CD4-positive, alpha-beta T cell treated with Interleukin-15 for 1 hour (primary cell): ENCODE measurements around the gene POC1A.

Source experiments
- DNase-seq: peaks from one replicate; pipeline ENCODE4 v3.0.0-alpha.2; 2020

The POC1A gene

DNA sequence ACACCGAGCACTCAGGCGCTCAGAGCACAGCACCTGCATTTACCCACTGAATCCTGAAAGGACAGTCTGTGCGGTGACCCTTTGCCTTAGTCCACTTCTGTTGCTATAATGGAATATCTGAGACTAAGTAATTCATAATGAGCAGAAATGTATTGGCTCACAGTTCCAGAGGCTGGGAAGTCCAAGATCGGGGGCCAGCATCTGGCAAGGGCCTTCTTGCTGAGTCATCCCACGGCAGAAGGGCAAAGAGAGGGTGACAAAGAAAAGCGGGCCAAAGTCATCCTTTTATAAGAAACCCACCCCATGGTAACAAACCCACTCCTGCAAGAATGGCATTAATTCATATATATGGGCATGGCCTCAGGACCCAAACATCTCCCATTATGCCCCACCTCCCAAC, 27.7 kb downstream of the POC1A start:
- no peak for DNase-seq

DNA sequence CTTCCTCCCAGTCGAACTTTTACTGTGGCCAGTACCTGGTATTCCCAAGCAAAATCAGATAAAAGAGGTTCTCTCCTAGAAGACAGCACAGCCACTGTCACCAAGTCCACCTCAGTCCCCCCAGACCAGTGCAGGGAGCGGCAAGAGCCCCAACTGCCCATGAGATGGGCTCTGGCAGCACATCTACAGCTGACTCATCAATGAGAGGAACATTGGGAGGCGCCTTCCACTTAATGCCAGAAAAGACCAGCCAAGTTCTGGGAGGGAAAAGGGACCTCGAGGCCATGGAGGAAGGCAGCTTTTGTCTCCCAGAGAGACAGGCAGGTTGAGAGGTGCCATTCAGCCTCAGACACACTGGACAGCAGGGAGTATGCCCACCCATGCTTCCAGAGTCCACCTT, 28.2 kb downstream of the POC1A start:
- DNase-seq = no peak

DNA sequence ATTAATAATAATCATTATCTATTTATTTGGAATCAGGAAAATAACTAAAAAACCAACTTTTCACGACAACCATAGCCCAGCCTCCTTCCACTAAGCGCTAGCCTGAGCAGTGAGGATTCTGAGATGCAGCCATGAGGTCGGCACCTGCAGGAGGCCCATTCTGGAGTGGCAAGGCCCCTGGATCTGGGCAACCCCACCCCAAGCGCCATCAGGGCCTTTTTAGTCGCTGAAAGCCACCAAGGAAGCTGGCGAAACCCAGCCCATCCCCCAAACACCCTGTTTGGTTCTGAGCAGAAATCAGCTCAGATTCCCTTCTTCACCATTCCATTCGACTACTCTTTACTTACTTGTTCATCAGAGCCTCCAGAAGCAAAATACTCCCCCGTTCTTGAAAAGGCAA, 29.5 kb downstream of the POC1A start:
- no peak for DNase-seq

DNA sequence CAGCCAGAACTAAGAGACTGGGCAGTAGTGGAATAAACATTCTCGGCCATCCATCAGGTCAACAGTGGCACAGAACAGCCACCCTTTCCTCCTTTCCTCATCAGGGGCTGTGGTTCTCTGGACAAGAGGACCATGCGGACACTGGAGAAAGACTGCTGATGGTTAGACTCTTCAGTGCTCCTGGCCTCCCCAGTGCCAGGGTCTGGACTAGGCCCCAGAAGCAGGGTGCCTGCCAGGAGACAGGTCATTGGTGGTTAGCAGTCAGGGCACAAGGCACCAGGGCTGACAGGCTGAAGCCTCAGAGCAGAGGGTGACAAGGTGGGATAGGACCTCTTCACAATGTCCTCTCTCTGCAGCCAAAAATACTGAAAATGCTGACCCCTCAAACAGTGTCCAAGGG, 30.1 kb downstream of the POC1A start:
- DNase-seq = no peak

DNA sequence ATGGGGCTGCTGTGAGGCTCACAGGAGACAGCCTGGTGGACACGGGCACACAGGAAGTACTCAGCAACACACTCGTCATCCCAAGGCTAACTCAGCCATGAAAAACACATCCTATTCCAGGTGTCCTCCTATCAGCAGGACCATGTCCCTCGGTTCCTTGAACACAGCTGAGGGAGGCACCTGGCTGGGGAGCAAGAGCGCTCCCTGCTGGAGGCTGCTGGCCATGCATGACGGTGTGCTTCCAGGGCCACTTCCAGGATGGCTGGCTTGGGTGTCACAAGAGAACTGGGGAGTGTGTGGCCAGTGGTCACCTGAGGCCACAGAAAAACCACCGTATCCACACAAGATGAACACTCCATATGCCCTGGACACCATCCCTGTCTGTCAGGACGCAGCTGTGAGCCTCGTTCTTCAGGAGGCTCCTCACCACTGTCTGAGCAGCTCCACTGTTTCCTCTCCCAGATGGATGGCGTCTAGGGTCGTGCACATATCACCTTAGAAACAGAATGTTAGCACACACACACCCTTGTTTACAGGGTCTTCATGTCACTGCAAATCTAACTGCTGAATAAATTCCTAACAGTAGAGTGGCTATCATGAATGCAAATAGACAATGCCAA, 31.0 kb downstream of the POC1A start:
- peak; percentile 74 for DNase-seq

DNA sequence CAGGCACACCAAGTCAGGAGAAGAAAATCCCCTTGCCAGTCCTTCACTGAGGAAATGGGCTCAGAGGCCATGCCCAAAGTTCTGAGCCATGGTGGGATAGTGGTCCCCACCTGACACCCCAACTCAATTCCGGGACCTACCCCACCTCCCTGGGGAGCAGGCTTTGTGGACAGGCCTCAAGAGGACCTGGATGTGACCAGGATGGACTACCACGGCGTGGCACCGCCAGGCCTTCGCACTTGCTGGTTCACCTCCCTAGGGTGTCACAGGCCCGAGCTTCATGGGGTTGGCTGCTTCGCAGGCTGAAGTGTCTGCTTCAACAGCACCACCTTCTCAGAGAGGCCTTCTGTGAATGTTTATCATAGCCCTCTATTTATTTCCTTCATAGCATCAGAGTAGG, 31.7 kb downstream of the POC1A start:
- DNase-seq = no peak

DNA sequence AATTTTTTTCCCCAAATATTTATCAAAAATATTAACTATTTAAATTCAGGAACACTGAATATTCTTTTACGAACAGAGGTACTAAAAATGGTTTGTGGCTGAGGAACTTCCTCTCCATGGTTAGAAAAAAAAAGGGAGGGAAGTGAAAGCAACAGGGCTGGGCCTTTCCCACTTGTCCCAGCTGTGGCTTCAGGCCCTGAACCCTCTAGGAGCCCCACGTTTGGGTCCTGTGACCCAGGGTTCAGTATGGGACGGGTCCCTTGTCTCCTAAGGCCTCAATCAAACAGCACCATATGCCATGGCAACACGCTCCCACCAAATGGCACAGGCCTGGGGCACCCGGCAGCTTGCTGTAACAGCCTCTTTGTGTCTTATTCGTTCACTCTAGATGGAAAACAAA, 32.4 kb downstream of the POC1A start:
- DNase-seq = peak; percentile 26

DNA sequence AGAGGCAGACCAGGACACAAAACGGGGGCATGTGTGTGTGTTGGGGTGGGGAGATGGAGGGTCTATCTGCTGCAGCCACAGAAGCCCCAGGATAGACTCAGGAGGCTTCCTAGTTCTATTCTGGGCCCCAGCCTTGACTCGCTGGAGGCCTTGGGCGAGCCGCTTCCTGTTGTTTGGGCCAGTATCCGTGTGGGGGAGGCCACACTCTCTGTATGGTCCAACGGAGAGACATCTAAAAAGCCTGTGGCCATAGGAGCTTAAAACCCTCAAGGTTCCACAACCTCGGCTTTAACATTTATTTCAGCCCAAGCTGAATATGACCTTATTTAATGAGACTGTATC, 32.8 kb downstream of the POC1A start:
- peak; percentile 26 for DNase-seq

DNA sequence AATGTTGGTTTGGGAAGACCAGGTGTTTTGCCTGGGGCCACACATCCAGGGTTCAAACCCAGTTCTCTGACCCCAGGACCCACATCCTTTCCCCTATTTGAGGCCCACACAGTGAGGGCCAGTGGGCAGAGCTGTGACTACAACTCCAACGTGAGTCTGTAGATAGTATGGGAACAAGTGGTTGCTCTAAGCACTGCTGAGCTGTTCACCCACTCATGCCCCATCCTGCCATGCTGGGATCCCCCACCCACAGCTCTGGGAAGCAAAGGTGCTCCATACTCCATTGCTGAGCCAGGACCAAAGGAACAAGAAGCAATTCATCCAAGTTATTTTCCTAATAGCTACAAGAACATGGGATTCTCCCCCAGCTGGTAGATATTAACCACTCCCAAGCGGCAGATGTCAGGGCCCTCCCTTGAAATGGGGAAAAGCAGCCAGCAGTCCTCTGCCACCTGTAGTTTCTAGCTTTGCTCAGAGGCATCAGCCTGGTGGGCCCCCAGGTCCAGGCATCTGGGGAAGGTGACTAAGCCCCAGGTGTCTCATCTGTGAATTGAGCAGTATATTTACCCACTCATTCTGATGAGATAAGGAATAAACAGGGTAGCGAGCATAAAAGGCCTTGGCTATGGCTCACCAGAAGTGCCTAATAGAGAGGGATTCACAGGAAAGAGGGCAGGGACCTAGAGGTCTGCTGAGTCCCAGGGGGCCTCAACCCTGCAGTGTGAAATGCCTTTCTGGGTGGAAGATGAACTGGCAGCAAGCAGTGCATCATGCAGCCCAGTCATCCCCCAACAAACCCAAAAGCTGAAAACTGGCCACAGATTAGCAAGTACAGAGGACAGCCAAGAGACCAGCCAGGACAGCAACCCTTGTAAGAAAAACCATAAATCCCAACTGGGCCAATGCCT, 33.4 kb downstream of the POC1A start:
- DNase-seq = no peak

DNA sequence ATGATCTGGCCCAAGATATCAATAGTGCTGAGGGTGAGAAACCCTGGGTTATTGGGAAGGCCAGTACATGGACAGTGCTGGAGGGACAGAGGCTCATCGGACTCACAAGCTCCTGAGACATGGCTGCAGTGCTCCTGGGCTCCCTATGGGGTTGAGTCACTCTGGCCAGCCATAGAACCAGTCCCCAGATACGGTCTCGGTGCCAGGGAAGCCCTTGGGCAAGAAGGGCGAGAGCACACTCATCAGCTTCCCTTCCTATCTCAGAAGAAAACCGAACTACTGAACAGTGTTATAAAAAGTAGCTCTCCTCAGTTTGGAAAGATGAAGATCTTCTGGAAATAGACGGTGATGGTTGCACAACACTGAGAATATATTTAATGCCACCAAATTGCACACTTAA, 34.4 kb downstream of the POC1A start:
- DNase-seq = peak; percentile 53

DNA sequence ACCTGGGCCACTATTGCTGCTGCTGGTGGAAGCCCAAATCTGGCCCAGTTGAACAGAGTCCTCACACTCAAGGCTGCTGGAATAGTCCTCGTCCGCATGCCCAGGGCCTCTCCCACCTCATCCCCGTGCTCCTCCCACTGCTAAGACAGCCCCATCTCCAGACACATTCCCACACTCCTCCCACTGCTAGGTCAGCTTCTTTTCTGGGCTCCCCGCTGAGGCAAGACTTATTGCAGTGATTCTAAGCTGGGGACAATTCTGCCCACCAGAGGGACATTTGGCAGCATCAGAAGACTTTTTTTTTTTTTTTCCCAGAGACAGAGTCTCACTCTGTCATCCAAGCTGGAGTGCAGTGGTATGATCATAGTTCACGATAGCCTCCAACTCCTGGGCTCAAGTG, 35.1 kb downstream of the POC1A start:
- no peak for DNase-seq

DNA sequence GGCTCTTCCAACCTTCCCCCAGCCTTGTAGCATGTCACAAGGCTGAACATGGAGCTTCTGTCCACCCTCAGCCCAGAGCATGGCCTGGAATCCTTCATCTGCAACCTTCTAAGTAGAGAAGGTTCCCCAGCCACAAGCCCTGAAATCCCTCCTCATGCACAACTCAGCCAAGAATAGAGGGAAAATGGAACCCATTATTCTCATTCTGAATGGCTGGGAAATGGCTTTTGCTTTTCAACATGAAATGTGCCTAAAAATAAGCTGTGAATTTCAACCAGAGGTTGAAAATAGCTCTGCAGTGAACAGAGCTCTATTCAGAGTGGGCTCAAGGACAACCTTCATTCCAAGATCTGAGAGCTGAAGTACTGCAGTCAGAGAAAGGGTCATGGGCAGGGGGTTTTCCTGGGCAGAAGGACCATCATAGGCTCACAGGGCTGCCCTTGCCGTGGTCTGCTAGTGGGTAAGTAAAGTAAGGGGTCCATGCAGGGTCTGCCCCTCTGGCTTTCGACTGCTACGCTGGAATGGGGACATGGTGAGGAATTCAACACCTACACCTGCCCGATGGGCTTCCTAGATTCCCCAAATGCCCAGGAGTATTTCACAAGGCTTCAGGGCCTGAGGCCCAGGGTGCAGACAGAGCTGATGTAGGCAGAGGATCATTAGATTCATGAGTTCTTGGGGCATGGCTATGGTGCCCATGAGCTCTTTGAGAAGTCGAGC, 35.9 kb downstream of the POC1A start:
- no peak for DNase-seq

DNA sequence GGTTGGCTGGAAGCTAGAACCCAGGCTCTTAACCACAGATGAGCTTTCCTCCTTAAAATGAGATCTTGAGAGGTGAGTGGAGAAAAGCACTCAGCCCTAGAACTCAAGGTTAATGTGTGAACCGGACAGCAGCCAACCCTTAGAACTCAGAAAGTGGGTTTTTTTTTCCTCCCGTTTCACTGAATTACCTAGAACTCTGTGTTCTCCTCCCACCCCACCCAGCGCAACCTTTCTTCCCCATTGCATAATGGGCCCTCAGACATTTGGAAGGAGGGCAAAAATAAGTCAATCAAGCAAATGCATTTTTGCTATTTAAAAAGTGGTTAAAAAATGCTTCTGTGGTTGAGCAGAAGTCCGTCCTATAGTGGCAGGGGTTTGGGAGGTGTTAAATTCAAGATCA, 36.7 kb downstream of the POC1A start:
- no peak for DNase-seq

DNA sequence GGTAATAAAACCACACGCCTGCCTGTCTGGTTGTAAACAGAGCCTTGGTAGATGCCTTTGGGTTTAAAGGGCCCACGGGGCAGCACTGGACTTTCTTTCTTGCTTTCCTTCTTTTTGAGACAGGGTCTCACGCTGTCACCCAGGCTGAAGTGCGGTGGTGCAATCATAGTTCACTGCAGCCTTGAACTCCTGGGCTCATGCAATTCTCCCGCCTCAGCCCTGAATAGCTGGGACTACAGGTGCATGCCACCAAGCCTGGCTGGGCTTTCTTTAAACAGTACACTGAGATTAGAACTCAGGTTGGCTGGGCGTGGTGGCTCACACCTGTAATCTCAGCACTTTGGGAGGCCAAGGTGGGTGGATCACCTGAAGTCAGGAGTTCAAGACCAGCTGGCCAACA, 42.2 kb downstream of the POC1A start:
- DNase-seq = no peak

DNA sequence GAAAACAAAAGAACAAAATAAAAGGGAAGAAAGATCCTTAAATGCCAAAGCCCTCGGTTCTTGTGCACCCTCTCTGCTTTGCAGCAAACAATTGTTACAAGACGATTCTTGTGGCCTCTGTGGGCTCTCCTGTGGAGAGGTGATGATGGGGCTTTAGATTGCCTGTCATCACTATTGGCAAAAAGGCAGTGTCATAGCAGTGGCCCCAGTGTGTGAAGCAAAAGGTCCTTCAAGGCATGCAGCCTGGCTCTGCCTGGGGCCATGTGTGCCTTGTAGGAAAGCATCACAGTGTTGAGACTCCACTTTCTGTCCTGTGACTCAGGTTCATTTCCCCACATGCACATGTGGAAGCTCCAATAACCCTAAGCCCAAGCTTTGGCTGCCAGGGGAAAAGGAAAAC, 43.7 kb downstream of the POC1A start:
- no peak for DNase-seq

DNA sequence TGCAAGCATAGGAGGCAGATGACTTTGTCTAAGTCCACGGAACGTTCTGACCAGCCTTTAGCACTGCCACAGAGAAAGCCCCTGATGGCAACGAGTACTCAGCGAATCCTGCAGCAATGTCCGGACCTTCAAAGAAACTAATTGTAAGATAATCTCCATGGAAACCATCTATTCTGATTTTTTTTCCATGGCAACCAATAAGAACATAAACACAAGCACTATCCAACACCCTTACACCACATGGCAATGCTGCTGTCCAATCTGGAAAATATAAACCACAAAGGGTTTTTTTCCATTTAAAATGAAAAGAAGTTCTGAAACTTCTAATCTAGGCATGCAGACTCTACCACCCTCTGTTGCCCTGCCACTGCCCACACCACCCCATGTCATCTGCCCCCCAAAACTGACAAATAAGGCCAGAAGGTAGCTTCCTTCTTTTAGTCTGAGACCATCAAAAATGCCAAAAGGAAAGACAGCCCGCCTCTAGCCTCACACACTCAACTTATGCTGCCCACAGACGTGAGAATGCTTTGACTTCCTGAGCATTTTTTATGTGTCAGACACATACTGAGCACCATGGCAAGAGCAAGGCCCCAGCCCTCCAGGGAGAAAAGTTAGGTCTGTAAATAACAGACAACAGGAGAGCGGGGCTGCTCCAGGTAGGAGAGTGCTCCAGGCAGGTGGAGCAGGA, 44.5 kb downstream of the POC1A start:
- DNase-seq = no peak

DNA sequence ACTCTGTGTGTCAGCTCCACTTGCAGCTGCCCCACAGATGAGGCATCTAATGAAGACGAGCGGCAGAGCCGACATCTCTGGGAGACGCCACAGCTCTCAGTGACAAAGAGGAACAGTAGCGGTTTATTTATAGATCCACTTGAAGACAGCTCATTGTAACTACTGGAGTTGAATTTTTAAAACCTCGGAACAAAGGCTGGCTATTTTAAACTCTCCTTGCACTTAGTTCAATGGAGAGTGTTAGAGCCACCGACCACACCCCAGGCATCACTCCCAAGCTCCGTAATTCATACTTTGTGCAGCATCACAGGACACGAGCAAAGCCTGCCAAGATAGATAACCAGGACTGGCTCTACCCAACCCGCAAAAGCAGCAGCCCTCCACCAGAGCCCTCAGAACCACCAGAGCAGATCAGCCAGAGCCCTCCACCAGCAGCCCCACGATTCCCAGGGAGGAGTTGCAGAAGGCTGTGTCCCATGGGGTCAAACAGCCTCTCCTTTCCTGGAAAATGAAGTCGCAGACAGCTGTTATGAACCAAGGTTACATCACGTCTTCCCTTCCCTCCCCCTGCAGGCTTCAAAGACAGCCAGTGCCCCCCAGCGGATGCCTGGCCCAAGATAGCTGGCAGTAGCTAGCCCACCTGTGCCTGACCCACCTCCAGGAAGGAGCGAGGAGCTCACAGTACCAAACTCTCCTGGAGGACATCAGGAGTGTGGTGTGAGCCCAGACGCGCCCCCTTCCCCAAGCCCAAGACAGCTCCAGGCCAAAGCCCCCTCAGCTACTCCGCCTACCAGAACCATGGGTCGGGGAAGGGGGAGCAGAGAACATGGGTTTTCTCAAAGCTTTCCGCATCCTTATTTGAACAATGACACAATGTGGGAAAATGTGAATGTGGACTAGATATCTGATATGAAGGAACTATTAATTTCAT, 45.7 kb downstream of the POC1A start:
- DNase-seq = no peak

DNA sequence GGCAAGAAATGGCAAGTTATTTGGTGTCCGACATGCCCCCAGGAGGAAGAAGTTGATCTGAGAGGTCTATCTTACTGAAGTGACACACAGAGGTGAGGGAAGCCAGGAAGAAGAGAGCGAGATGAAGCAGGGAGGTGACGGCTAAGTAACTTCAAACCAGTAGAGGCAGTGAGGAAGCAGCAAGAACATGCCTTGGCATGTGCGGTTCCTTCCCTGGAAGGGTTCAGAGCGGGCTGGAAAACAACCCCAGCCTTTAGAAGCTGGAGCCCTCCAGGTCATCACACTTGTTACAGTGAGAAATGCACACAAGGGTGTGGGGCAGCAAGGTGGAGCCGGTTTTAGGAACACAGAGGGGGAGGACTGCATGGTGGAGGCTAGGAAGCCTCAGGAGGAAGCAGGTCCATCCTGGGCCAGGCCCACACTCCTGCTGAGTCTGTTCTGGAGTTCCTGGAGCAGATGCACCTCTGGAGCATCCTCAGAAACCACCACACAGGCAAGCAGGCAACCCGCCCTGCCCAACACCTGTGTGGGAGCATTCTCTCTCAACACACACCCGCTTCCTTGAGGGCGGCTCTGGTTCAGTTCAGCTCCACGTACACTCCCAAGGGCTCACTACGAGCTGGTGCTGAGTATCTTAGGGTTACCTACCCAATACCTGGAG, 47.1 kb downstream of the POC1A start:
- no peak for DNase-seq

DNA sequence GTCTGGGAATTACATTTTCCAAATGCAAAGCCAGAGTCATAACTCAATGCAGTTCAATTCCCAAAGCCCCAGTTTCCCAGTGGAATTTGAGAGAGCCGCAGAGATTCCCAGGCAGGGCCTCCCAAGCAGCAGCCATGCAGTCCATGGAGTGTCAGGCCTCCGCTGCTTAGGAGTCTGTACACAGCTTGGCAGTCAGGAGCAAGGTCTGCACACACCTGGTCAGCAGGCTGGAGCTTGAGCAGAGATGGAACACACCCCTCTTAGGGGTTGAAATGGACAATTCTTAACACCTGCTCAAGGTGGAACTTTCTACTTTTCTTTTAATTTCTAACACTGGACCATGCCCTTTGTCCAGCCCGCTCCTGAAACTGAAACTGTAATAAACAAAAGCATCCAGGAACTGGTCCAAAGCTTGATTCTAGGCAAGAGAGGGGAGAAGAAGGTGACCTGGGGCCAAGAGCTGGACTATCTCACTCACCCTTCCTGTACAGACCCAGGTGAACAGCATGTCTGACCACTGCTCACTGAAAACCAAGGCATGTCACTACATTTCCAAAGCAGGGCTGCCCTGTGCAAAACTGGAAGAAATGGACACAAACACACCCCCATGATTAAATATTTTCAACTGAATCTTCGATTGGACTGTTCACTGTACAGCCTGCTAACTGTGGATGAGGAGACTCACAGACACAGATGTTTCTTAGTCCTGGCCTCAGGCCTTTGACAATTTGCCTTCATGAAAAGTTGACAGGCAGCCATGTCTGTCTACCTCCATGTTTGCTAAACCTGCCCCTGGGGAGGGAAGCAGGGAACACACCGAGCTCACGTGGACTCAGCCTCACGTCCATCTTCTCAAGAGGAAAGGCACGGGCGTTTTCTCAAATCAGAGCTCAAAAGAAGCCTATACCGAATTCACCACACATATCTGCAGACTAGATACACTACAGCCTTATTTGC, 49.3 kb downstream of the POC1A start:
- DNase-seq = no peak

DNA sequence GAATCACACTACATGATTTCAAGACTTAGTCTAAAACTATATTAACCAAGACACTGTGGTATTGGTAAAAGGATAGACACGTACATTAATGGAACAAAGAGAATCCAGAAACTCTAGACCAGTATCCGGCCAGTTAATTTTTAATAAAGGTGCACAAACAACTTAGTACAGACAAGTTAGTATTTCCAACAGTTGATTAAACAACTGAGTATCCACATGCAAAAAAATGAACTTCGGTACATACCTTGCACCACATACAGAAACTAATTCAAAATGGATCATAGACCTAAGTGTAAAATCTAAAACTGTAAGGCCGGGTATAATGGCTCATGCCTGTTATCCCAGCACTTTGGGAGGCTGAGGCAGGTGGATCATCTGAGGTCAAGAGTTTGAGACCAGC, 51.3 kb downstream of the POC1A start:
- no peak for DNase-seq

DNA sequence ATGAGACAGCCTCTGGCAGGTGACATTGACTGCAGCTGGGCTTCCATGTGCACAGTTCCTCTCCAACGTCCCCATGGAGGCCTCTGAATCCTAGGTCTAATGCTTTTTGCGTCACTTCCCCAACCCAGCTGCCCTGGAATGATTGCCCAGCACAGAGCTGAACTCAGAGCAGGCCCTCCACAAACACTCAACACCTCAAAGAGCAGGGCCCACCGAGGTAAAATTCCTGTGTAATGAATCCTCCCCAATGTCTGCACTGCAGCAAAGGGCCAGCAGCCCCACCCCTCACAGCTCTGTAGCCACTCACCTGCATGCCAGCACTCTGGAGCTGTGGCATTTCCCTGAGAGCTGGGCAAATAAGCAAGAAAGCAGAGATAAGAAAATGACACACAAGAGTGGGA, 55.2 kb downstream of the POC1A start:
- no peak for DNase-seq
